Effector CD4-positive, alpha-beta T cell (primary cell): ENCODE results near the gene PLXNA4.

Experiments
- DNase-seq: peaks from one replicate; pipeline ENCODE4 v3.0.0-alpha.2; 2020

The PLXNA4 gene

GRCh38 chr7:132295175-132295574 is 281.1 kb downstream of the PLXNA4 start:
- DNase-seq, result no peak

GRCh38 chr7:132292803-132293202 is 283.5 kb downstream of the PLXNA4 start:
- no peak for DNase-seq

- DNase-seq, result no peak
Measured at GRCh38 chr7:132291481-132291880, 284.8 kb downstream of the PLXNA4 start.

- DNase-seq, result no peak
Measured at GRCh38 chr7:132290021-132290420, 286.2 kb downstream of the PLXNA4 start.

- no peak for DNase-seq
Measured at GRCh38 chr7:132286836-132287235, 289.4 kb downstream of the PLXNA4 start.

- no peak for DNase-seq
Measured at GRCh38 chr7:132280335-132280734, 295.9 kb downstream of the PLXNA4 start.

- DNase-seq, result no peak
Measured at GRCh38 chr7:132279718-132280117, 296.6 kb downstream of the PLXNA4 start.

- no peak for DNase-seq
Measured at GRCh38 chr7:132276976-132277725, 299.1 kb downstream of the PLXNA4 start.

- no peak for DNase-seq
Measured at GRCh38 chr7:132276234-132276630, 300.0 kb downstream of the PLXNA4 start.

GRCh38 chr7:132275416-132276233 is 300.6 kb downstream of the PLXNA4 start:
- no peak for DNase-seq

- no peak for DNase-seq
Measured at GRCh38 chr7:132272763-132273371, 303.4 kb downstream of the PLXNA4 start.

GRCh38 chr7:132270517-132270916 is 305.8 kb downstream of the PLXNA4 start:
- no peak for DNase-seq

- DNase-seq, result no peak
Measured at GRCh38 chr7:132269718-132270117, 306.6 kb downstream of the PLXNA4 start.

- DNase-seq, result no peak
Measured at GRCh38 chr7:132263151-132263550, 313.1 kb downstream of the PLXNA4 start.

- no peak for DNase-seq
Measured at GRCh38 chr7:132262160-132262470, 314.2 kb downstream of the PLXNA4 start.

GRCh38 chr7:132261327-132262159 is 314.7 kb downstream of the PLXNA4 start:
- no peak for DNase-seq

- DNase-seq, result no peak
Measured at GRCh38 chr7:132258231-132258630, 318.0 kb downstream of the PLXNA4 start.

GRCh38 chr7:132257253-132257652 is 319.0 kb downstream of the PLXNA4 start:
- DNase-seq, result no peak

- DNase-seq, result no peak
Measured at GRCh38 chr7:132256721-132257212, 319.5 kb downstream of the PLXNA4 start.

- DNase-seq, result no peak
Measured at GRCh38 chr7:132255898-132256297, 320.4 kb downstream of the PLXNA4 start.

- no peak for DNase-seq
Measured at GRCh38 chr7:132255115-132255797, 321.0 kb downstream of the PLXNA4 start.

- no peak for DNase-seq
Measured at GRCh38 chr7:132254455-132254854, 321.8 kb downstream of the PLXNA4 start.
